GM19463 (cell line): ENCODE results near the gene HOXB9.

ENCODE experiments used
- ATAC-seq: cut with Tn5 transposase; IDR thresholded peaks from one replicate; pipeline ENCODE4 v1.9.1; 2021; ENCODE audit warnings: mild to moderate bottlenecking, moderate library complexity; ENCODE audit not compliant: unreplicated experiment

HOXB9 gene

DNA sequence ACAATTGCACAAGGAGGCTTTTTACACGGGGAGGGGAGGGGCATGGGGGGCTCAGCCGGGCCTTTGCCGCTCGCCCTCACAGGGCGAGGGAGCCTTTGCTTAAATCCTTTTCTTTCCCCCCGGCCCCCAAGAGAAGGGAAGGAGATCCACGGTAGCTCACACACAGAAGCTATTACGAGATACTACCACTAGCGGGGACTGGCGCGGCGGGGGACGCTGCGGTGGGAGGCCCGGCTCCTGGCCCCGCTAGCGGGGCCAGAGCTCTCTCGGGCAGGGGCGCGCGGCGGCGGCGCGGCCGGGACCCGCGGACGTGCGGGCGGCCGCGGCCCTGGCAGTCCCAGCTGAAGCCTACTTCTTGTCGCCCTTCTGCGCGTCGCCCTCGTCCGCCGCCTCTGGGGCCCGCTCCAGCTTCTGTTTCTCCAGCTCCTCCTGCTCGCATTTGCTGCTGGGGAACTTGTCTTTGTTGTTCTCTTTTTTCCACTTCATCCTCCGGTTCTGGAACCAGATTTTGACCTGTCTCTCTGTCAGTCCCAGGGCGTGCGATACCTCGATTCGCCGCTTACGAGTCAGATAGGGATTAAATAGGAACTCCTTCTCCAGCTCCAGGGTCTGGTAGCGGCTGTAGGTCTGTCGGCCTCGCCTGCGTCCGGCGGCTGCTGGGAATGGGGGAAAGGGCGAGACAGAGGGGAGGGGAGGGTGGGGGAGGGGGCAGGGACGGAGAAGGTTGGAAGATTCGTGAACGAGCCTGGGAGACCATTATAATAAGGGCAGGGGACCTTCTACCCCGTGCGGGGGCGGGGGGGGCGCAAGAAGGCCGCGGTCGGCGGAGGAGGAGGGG is 13.1 kb downstream of the HOXB9 start:
- no peak for ATAC-seq

- ATAC-seq = no peak
These were observed 13.7 kb downstream of the HOXB9 start for GRCh38 chr17:48612456-48612853.

DNA sequence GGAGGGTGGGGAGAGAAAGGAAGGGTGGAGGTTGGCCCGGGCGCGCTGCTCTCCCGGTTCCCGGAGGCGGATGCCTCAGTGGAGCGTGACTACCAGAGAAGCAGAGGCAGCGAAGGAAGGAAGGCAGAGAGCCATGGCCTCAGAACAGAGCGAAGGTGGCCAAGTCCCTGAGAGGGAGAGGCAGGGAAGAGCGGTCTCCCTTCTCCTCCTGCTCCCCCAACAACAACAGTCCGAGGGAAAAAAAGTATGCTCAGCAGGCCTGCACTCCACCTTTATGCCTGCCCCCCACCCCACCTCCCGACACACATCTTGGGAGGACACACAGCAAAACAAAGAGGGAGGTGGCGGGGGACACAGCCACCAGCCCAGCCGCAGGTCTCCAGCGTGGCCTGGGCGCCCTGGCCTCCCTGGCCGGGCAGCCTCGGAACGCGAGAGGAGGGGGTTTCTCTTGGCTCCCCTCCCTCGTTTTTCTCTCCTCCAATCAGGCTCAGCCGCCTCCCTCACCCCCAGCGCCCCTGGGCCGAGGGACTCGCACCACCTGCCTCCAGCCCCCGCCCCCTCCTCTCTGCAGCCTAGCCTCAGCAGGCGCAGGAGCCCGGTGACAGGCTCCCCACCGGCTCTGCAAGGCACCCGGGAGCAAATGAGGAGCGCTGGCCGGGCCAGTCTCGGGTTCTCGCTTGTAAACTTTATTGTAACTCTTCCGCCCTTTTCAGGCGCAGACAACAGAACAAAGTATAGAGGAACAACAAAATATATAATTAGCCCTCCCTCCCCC is 14.3 kb downstream of the HOXB9 start:
- ATAC-seq = no peak

DNA sequence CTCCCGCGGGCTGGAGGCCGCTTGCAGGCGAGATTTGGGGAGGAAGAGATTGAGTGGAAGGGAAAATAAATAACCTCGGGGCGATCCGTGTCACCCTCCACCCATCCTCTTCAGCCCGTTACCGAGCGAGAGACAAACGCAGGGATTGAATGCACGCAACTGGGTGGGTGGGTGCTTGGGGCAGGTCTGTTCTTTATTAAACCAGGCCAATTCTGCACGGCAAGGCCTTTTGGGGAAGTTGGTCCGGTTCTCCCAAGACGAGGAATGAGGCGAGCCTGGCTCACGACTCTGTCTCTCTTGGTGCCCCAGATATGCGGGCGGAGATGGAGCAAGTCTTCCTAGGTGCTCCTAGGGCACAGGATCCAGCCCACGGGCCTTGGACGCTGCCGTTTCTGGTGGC is 14.9 kb downstream of the HOXB9 start:
- ATAC-seq = no peak

DNA sequence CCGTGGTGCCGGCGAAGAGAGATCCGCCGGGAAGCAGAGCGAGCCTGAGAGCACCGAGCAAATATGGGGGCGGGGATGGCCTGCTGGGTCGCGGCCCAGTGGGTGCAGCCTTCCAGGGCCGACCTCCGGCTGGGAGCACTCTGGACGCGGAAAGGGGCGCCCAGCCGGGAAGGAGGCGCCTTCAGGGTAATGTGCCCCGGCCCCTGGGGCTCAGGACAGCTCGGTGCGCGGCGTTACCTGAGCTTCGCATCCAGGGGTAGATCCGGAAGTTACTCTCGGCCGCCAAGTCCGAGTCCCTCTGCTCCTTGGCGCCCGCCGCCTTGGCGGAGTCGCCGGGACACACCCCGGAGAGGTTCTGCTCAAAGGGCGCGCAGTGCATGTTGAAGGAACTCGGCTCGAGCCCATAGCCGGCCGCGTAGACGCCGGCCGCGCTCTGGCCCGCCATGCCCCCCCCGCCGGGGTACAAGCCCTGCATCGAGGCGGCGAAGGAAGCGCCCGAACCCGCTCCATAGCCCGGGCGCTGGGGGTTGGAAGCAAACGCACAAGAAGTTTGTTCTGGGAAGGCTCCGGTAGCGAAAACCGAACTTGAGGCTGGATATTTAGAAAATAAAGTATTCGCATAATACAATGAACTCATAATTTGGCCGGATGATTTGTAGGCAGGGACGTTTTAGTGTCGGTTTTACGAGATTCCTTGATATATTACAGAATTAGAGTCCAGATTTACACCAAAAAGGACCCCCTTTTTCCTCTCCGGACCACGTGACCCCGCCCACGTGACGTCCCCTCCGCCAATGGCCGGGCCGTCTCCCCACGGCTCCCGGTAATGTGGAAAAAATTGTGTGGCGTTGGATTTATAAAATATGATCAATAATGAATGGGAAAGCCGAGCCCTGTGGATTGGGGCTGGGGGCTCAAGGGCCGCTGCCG is 15.6 kb downstream of the HOXB9 start, which contains the start of gene HOXB7:
Gene HOXB7, minus strand, starts transcription at position 736 of the 930 bp plus-strand sequence. Its CDS starts 99 bp downstream, at position 637.
- ATAC-seq = no peak

DNA sequence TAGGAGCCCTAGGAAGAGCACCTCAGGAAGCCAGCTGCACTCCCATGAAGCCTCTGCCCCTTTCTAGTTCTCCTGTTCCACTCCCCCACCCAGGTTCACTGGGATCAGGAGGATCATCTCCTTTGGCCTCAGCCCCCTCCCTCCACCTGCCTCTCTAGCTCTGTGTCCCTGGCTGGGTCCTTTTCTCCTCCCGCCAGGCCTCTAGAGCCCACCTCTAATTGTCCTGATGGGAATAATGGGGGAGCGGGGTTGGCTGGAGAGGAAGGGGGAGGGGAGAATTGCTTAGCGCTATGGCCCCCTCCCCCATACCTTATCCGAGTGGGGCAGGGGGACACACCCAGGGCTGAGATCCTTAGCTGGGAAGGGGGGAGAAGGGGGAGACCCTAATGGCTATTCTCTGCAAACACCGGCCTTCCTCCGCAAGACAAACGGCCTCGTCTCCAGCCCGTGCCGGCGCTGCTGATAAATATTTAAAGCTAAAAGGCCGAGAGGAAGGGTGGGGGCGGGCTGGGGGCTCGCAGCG is 16.3 kb downstream of the HOXB9 start:
- ATAC-seq = no peak

DNA sequence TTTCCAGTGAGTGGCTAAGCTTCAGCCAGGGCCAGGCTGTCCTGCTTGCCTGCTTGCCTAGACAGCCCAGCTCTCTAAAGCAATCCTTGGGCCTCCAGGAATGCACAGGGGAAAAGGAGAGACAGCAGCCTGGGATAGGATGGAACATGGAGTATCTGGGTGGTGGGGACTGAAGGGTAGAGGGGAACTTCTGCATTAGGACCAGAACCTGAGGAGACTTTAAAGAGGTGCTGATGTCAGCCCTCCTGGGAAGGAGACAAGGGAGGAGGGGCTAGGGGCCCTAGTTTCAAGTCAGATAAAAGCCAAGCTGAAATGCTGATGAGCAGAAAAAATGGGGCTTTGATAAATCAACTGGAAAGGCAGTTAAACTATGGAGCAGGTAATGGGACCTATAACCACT is 17.1 kb downstream of the HOXB9 start:
- ATAC-seq = no peak

GRCh38 chr17:48608494-48608834 is 17.7 kb downstream of the HOXB9 start:
- ATAC-seq = no peak

DNA sequence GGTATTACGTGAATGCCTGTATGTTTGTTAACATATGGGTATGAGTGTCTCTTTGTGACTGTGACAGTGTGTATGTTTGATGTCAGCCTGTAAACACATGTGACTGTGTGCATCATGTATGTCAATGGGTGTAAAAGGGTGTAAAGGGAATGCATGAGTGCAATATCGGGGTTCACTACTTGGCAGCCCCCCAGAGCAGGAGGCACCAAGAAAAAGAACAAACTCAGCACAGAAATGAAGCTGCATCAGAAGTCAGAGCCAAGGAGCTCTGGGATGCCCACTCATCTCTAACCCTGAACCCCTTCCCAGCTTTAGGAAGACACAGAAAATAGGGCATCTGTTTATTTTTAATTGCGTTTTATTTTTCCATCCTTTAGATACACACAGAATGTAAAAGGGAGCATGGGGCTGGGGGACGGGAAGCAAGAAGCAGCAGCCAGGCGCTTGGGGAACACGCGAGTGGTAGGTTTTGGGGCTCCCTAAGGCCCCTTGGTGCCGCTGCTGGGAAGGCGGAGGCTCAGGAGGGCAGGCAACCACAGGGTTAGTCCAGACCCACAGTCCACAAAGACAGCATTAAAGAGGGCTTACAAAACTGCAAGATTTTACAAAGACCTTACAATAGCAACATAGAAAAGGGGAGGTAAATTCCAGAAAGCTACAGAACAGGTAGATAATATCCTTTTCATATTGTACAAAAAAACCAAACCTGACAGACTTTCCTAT is 19.1 kb downstream of the HOXB9 start:
- ATAC-seq = no peak

GRCh38 chr17:48605991-48606891 is 19.9 kb downstream of the HOXB9 start:
- no peak for ATAC-seq

DNA sequence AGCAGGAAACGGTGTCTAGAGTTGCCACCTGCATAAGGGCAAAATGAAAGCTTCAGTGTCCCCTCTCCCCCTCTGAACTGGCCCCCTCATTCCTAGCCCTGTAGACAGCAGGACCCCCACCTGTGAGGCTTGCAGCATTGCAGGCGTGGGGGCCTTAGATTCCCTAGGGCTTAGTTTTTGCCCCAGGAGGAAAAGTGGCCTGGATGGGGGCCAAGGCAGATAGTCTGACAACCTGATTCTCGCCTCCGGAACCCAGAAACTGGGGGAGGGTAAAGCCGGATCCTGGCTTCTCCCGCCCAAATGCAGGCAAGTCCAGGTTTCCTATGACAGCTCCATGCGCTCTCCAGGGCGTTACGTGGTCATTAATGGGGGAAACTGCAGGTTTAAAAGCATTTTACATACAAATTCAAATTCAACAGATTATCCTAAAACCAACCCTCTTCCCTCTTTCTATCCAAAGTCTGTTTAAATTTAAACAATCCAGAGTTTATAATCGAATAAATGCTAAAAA is 20.7 kb downstream of the HOXB9 start:
- no peak for ATAC-seq

- ATAC-seq = no peak
These were observed 21.3 kb downstream of the HOXB9 start, which contains the start of gene HOXB6 for GRCh38 chr17:48604770-48605329. Gene HOXB6 (minus strand): TSS chr17:48604986. CDS start chr17:48598150, 6,836 bp downstream.

- no peak for ATAC-seq
These were observed 22.0 kb downstream of the HOXB9 start for GRCh38 chr17:48603959-48604769.

GRCh38 chr17:48601539-48602425 is 24.4 kb downstream of the HOXB9 start:
- ATAC-seq = no peak

GRCh38 chr17:48601207-48601538 is 25.0 kb downstream of the HOXB9 start:
- ATAC-seq = no peak

GRCh38 chr17:48600244-48601098 is 25.7 kb downstream of the HOXB9 start:
- ATAC-seq = no peak
